Testis (tissue), 2 donors: ENCODE measurements around the gene GDPD5.

ENCODE experiments used
- POLR2A ChIP-seq: fragments of 450-650 bp; IDR thresholded peaks from one replicate; pipeline ENCODE4 v1.6.1; 2017; ENCODE audit warnings: antibody characterized with exemption, mild to moderate bottlenecking, moderate library complexity
- TF ChIP-seq, protein P1 (sequence below), 3 experiments: fragments of 450-650 bp in 2 of 3; fragments of 200-600 bp in 1 of 3; sonication (generic) in 1 of 3; IDR thresholded peaks; one replicate each; pipeline ENCODE4 v1.5.1; 2016 to 2019; ENCODE audit warnings: antibody characterized with exemption in 3 of 3, mild to moderate bottlenecking in 2 of 3, moderate library complexity in 1 of 3

DNA sequence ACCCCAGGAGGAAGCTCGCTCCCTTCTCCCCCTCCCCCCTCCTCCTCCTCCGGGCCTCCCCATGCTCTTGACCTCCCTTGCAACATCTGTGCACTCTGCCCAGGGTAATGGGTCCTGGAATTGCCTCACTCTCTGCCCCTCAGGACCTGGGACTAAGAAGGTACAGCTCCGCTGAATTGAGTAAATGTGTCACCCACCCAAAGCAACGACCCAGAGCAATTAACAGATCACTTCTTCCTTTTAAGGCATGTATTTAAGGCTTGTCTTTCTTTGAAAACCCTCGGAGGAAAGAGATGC is 15.1 kb downstream of the GDPD5 start:
- TF ChIP-seq, protein P1, sequence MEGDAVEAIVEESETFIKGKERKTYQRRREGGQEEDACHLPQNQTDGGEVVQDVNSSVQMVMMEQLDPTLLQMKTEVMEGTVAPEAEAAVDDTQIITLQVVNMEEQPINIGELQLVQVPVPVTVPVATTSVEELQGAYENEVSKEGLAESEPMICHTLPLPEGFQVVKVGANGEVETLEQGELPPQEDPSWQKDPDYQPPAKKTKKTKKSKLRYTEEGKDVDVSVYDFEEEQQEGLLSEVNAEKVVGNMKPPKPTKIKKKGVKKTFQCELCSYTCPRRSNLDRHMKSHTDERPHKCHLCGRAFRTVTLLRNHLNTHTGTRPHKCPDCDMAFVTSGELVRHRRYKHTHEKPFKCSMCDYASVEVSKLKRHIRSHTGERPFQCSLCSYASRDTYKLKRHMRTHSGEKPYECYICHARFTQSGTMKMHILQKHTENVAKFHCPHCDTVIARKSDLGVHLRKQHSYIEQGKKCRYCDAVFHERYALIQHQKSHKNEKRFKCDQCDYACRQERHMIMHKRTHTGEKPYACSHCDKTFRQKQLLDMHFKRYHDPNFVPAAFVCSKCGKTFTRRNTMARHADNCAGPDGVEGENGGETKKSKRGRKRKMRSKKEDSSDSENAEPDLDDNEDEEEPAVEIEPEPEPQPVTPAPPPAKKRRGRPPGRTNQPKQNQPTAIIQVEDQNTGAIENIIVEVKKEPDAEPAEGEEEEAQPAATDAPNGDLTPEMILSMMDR (IDR thresholded peaks at IDR 0.05): no peak
- TF ChIP-seq POLR2A: no peak
